SK-N-SH (cell line): ENCODE measurements around the gene HM13.
A peak's percentile ranks its signal among the peaks of the same experiment; 100 is the strongest.

Source experiments
- CHD2 ChIP-seq: fragments of 150-350 bp; IDR thresholded peaks from 2 replicates; pipeline ENCODE4 v1.6.1; 2018; ENCODE audit warnings: low read length; ENCODE audit not compliant: partially characterized antibody
- ELF1 ChIP-seq: IDR thresholded peaks from 2 replicates; pipeline ENCODE4 v1.4.0; 2012
- GATA2 ChIP-seq: sonication (generic); formaldehyde crosslinking; IDR thresholded peaks from 2 replicates; pipeline ENCODE4 v1.5.0; 2020; ENCODE audit warnings: mild to moderate bottlenecking, missing genetic modification reagents
- JUND ChIP-seq: IDR thresholded peaks from 2 replicates; pipeline ENCODE4 v1.4.0; 2012
- MEF2A ChIP-seq: IDR thresholded peaks from 2 replicates; pipeline ENCODE4 v1.4.0; 2012; ENCODE audit warnings: low read depth, borderline replicate concordance
- POLR2AphosphoS5 ChIP-seq: IDR thresholded peaks from 2 replicates; pipeline ENCODE4 v1.6.1; 2012; ENCODE audit warnings: low read depth, low read length
- RFX5 ChIP-seq: IDR thresholded peaks from 2 replicates; pipeline ENCODE4 v1.6.1; 2012; ENCODE audit warnings: mild to moderate bottlenecking, improper control_type of control experiment, low read length
- RXRA ChIP-seq: IDR thresholded peaks from 2 replicates; pipeline ENCODE4 v1.4.0; 2012; ENCODE audit warnings: low read depth, mild to moderate bottlenecking, borderline replicate concordance
- SMC3 ChIP-seq: IDR thresholded peaks from 2 replicates; pipeline ENCODE4 v1.6.1; 2012; ENCODE audit warnings: low read depth, low read length, improper control_type of control experiment
- TAF1 ChIP-seq: IDR thresholded peaks from 2 replicates; pipeline ENCODE4 v1.6.1; 2012; ENCODE audit warnings: low read depth, mild to moderate bottlenecking, low read length, moderate library complexity, borderline replicate concordance
- TF ChIP-seq, protein P1 (sequence below): fragments of 200-600 bp; sonication (generic); IDR thresholded peaks from 2 replicates; pipeline ENCODE4 v1.6.1; 2017; ENCODE audit warnings: antibody characterized with exemption, mild to moderate bottlenecking, moderate library complexity
- TF ChIP-seq, protein P2 (sequence below): IDR thresholded peaks from 2 replicates; pipeline ENCODE4 v1.4.0; 2012; ENCODE audit warnings: low read depth, borderline replicate concordance
- TF ChIP-seq, protein P3 (sequence below): IDR thresholded peaks from 2 replicates; pipeline ENCODE4 v1.4.0; 2012; ENCODE audit warnings: low read depth, borderline replicate concordance
- TF ChIP-seq, protein P4 (sequence below): fragments of 150-350 bp; IDR thresholded peaks from 2 replicates; pipeline ENCODE4 v1.6.1; 2017; ENCODE audit warnings: antibody characterized with exemption, low read length, low read depth, borderline replicate concordance

DNA sequence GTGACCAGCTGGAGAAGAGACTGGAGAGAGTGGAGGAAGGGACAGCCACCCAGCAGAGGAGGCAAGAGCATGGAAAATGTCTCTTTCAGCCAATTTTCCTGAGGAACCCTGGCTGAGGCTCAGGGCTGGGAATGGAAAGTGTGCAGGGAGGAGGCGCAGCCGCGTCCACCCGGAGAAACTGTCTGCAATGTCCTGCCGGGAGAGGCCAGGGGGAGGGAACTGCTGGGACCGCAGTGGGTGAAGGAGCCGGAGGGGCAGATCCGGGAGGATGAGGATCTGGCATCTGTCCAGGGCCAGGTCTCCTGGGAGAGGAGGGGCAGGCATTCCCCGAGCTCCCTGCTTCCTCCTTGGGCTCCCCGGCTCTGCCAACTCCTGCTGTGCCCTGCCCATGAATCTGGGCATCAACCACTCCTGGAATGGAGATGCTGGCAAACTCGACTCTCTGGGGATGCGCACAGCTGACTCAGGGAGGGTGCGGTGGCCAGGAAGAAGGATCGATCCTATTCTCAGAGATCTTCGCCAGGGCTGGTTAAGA, 17.4 kb upstream of the HM13 start:
- TF ChIP-seq, protein P1, sequence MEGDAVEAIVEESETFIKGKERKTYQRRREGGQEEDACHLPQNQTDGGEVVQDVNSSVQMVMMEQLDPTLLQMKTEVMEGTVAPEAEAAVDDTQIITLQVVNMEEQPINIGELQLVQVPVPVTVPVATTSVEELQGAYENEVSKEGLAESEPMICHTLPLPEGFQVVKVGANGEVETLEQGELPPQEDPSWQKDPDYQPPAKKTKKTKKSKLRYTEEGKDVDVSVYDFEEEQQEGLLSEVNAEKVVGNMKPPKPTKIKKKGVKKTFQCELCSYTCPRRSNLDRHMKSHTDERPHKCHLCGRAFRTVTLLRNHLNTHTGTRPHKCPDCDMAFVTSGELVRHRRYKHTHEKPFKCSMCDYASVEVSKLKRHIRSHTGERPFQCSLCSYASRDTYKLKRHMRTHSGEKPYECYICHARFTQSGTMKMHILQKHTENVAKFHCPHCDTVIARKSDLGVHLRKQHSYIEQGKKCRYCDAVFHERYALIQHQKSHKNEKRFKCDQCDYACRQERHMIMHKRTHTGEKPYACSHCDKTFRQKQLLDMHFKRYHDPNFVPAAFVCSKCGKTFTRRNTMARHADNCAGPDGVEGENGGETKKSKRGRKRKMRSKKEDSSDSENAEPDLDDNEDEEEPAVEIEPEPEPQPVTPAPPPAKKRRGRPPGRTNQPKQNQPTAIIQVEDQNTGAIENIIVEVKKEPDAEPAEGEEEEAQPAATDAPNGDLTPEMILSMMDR, result no peak
- TF ChIP-seq GATA2 (CRISPR knock-in tag), result no peak
- TF ChIP-seq RXRA, result no peak
- no peak for TF ChIP-seq TAF1
- TF ChIP-seq, protein P2, sequence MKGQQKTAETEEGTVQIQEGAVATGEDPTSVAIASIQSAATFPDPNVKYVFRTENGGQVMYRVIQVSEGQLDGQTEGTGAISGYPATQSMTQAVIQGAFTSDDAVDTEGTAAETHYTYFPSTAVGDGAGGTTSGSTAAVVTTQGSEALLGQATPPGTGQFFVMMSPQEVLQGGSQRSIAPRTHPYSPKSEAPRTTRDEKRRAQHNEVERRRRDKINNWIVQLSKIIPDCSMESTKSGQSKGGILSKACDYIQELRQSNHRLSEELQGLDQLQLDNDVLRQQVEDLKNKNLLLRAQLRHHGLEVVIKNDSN, result no peak
- TF ChIP-seq, protein P3, sequence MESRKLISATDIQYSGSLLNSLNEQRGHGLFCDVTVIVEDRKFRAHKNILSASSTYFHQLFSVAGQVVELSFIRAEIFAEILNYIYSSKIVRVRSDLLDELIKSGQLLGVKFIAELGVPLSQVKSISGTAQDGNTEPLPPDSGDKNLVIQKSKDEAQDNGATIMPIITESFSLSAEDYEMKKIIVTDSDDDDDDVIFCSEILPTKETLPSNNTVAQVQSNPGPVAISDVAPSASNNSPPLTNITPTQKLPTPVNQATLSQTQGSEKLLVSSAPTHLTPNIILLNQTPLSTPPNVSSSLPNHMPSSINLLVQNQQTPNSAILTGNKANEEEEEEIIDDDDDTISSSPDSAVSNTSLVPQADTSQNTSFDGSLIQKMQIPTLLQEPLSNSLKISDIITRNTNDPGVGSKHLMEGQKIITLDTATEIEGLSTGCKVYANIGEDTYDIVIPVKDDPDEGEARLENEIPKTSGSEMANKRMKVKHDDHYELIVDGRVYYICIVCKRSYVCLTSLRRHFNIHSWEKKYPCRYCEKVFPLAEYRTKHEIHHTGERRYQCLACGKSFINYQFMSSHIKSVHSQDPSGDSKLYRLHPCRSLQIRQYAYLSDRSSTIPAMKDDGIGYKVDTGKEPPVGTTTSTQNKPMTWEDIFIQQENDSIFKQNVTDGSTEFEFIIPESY, result no peak
- TF ChIP-seq SMC3, result no peak
- TF ChIP-seq MEF2A, result no peak
- no peak for TF ChIP-seq POLR2AphosphoS5
- 0 out of 2 replicates have a peak, but pooled peaks have one; percentile 27 for TF ChIP-seq ELF1
- TF ChIP-seq RFX5, result no peak
- TF ChIP-seq, protein P4, sequence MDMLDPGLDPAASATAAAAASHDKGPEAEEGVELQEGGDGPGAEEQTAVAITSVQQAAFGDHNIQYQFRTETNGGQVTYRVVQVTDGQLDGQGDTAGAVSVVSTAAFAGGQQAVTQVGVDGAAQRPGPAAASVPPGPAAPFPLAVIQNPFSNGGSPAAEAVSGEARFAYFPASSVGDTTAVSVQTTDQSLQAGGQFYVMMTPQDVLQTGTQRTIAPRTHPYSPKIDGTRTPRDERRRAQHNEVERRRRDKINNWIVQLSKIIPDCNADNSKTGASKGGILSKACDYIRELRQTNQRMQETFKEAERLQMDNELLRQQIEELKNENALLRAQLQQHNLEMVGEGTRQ, result no peak
- no peak for TF ChIP-seq JUND
- TF ChIP-seq CHD2, result no peak
